ENCODE results near the gene LIMA1.
"Not testable (repeated sequence)": the region's sequence is repeated elsewhere in the genome, so short reads cannot be mapped to it uniquely, and the experiment has no call there.

LIMA1 gene

DNA sequence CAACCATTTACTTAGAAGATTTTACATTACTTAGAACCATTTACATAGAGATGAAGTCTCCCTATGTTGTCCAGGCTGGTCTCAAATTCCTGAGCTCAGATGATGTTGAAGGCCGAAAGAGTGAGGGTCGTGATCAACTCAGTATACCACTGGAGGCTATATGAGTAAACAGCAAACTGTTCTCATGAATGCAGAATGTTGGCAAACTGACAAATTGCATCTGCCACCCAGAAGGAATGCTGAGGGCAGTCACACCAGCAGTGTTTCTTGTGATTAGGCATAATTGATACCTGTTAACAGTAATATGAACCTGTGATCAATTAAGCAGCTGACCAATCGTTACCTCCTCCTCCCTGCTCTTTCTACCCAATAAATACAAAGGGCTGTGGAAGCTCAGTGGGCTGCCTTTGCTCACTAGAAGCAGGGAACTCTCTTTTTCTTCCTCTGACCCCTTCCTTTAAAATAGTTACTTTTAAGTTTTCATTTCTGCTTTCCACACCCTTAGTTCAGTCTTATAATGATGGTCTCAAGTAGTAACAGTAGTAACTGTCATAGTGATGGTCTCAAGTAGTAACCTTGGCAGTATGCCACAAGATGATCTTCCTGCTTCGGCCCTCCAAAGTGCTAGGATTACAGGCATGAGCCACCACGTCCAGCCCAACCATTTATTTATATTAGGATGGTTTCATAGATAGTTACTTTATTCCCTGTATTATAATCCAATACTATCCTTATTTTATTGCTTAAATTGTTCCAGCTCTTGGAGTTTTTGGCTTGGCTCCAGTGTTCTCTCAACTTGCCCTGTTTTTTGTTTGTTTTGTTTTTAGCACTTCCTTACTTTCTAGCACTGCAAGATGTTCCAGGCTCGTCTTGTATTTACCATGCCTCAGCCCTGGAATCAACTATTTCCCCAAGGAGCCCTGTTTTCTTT lies 25.8 kb downstream of the LIMA1 start:
- Histone ChIP-seq H3K4me3 (ENCODE audit: low read length) (no peak overlapping the region), H3K9me3 (ENCODE audit: control insufficient read depth, low read length) (no peaks in the 10 kb centered on the region), H3K36me3 (ENCODE audit: control insufficient read depth, insufficient read depth, low read length) (no peaks in the 10 kb centered on the region), H3K27me3 (ENCODE audit: control insufficient read depth, insufficient read depth, low read length) (no peaks in the 10 kb centered on the region), H3K9ac (ENCODE audit: low read length) (no peak overlapping the region), H3K4me1 (ENCODE audit: control insufficient read depth, insufficient read depth, low read length) (peaks cover 58% of the 10 kb centered on the region)

GRCh38 chr12:50256761-50257160 lies 26.6 kb downstream of the LIMA1 start:
- Histone ChIP-seq H3K27me3 (ENCODE audit: control insufficient read depth, insufficient read depth, low read length) (no peaks in the 10 kb centered on the region), H3K4me1 (ENCODE audit: control insufficient read depth, insufficient read depth, low read length) (peaks cover 65% of the 10 kb centered on the region)

GRCh38 chr12:50252977-50253602 lies 30.2 kb downstream of the LIMA1 start:
- H3K27me3 ChIP-seq (ENCODE audit: control insufficient read depth, insufficient read depth, low read length): no peaks in the 10 kb centered on the region
- no peak overlapping the region for H3K4me3 ChIP-seq (ENCODE audit: low read length)
- H3K36me3 ChIP-seq (ENCODE audit: control insufficient read depth, insufficient read depth, low read length): no peaks in the 10 kb centered on the region
- no peak overlapping the region for H3K9ac ChIP-seq (ENCODE audit: low read length)
- H3K9me3 ChIP-seq (ENCODE audit: control insufficient read depth, low read length): no peaks in the 10 kb centered on the region
- H3K4me1 ChIP-seq (ENCODE audit: control insufficient read depth, insufficient read depth, low read length): peaks cover 75% of the 10 kb centered on the region

More at GRCh38 chr12:50256761-50257160, 26.6 kb downstream of the LIMA1 start:
- Histone ChIP-seq H3K9ac (ENCODE audit: low read length) (no peak overlapping the region), H3K4me3 (ENCODE audit: low read length) (no peak overlapping the region), H3K9me3 (ENCODE audit: control insufficient read depth, low read length) (no peaks in the 10 kb centered on the region), H3K36me3 (ENCODE audit: control insufficient read depth, insufficient read depth, low read length) (no peaks in the 10 kb centered on the region)

DNA sequence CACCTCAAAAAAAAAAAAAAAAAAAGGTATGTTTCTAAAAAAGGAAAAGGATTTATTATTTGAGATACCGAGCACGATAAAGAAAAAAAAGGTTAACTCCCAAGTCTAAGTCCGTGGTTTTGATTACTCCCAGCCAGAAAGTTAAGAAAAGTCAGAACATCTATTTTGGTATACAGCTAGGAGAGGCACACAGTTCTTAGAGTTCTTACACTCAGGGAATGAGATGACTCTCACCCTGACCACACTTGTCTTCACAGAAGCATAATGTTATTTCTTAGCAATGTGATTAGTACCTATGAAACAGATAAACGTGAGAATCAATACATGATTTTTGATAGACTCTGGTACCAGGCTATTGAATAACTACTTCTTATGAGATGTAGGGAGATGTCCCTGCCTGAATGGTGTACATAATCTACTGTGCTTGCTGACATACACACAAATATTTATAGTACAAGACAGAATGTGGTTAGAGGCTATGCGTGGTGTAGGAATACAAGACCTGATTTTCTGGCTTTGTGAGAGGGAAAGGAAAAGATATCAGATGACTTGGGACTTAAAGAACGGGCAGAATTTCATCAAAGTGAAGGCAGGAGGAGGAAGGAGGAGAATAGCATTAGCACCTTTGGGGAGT lies 31.6 kb downstream of the LIMA1 start:
- H3K36me3 ChIP-seq (ENCODE audit: control insufficient read depth, insufficient read depth, low read length): no peaks in the 10 kb centered on the region
- H3K27me3 ChIP-seq (ENCODE audit: control insufficient read depth, insufficient read depth, low read length): no peaks in the 10 kb centered on the region
- H3K4me3 ChIP-seq (ENCODE audit: low read length): no peak overlapping the region
- peaks cover 74% of the 10 kb centered on the region for H3K4me1 ChIP-seq (ENCODE audit: control insufficient read depth, insufficient read depth, low read length)
- no peaks in the 10 kb centered on the region for H3K9me3 ChIP-seq (ENCODE audit: control insufficient read depth, low read length)
- H3K9ac ChIP-seq (ENCODE audit: low read length): peak overlapping the region; percentile 1

DNA sequence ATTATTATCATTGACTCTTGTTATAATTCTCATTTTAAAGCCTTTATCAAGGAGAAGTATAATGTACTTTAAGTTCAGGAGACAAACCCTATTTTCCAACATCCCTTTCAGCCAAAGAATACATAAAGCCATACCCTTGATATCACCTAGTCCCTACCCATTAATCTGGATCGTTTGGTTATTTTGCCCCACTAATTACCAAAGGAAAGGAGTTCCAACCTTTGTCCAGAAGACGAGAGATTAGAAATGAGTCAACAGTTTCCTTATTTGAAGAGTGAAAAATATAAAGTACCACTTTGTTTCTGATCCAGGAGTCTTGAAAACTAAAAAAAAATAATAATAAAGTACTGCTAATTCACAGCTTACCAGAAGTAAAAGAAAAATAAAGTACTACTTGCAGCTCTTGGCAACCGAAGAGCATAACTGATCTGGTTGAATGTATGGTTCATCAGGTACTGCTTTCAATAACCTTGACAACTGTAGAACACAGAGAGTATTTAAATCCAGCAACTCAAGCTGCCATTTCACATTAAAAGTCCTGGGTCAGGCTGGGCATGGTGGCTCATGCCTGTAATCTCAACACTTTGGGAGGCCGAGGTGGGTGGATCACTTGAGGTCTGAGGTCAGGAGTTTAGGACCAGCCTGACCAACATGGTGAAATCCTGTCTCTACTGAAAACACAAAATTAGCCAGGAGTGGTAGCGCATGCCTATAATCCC lies 33.7 kb downstream of the LIMA1 start:
- H3K9me3 ChIP-seq (ENCODE audit: control insufficient read depth, low read length): no peaks in the 10 kb centered on the region

GRCh38 chr12:50248883-50249282 lies 34.4 kb downstream of the LIMA1 start:
- no peaks in the 10 kb centered on the region for H3K9me3 ChIP-seq (ENCODE audit: control insufficient read depth, low read length)
- peaks cover 72% of the 10 kb centered on the region for H3K4me1 ChIP-seq (ENCODE audit: control insufficient read depth, insufficient read depth, low read length)
- no peak overlapping the region for H3K9ac ChIP-seq (ENCODE audit: low read length)
- H3K4me3 ChIP-seq (ENCODE audit: low read length): no peak overlapping the region
- H3K27me3 ChIP-seq (ENCODE audit: control insufficient read depth, insufficient read depth, low read length): no peaks in the 10 kb centered on the region
- no peaks in the 10 kb centered on the region for H3K36me3 ChIP-seq (ENCODE audit: control insufficient read depth, insufficient read depth, low read length)

More for the DNA sequence above, 33.7 kb downstream of the LIMA1 start:
- peaks cover 78% of the 10 kb centered on the region for H3K4me1 ChIP-seq (ENCODE audit: control insufficient read depth, insufficient read depth, low read length)
- no peak overlapping the region for H3K4me3 ChIP-seq (ENCODE audit: low read length)
- no peak overlapping the region for H3K9ac ChIP-seq (ENCODE audit: low read length)
- H3K27me3 ChIP-seq (ENCODE audit: control insufficient read depth, insufficient read depth, low read length): no peaks in the 10 kb centered on the region
- no peaks in the 10 kb centered on the region for H3K36me3 ChIP-seq (ENCODE audit: control insufficient read depth, insufficient read depth, low read length)

DNA sequence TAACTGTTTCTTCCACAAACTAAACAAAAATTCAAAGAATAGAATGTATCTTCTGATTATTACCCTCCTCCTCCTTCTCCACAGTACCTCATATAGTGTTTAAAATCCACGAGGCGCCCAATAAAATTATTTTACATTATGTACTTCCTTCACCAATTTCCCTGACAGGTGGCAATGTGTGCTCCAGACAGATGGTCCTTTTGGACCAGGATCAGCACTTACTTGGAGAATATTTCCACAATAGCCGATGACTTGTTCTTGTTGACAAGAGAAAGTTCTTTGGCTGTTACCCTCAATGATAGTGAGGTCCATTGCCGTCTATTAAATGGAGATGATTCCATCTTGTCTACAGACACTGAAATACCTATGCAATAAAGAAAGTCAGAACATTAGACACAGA lies 34.9 kb downstream of the LIMA1 start:
- Histone ChIP-seq H3K9ac (ENCODE audit: low read length) (no peak overlapping the region), H3K4me1 (ENCODE audit: control insufficient read depth, insufficient read depth, low read length) (peaks cover 67% of the 10 kb centered on the region), H3K36me3 (ENCODE audit: control insufficient read depth, insufficient read depth, low read length) (no peaks in the 10 kb centered on the region), H3K27me3 (ENCODE audit: control insufficient read depth, insufficient read depth, low read length) (no peaks in the 10 kb centered on the region), H3K9me3 (ENCODE audit: control insufficient read depth, low read length) (no peaks in the 10 kb centered on the region), H3K4me3 (ENCODE audit: low read length) (no peak overlapping the region)

- H3K27me3 ChIP-seq (ENCODE audit: control insufficient read depth, insufficient read depth, low read length); H3K36me3 ChIP-seq (ENCODE audit: control insufficient read depth, insufficient read depth, low read length); H3K9ac ChIP-seq (ENCODE audit: low read length); H3K9me3 ChIP-seq (ENCODE audit: control insufficient read depth, low read length); H3K4me3 ChIP-seq (ENCODE audit: low read length): not testable (repeated sequence)
- peaks cover 67% of the 10 kb centered on the region for H3K4me1 ChIP-seq (ENCODE audit: control insufficient read depth, insufficient read depth, low read length)
Observed at GRCh38 chr12:50247665-50248064, 35.7 kb downstream of the LIMA1 start.

DNA sequence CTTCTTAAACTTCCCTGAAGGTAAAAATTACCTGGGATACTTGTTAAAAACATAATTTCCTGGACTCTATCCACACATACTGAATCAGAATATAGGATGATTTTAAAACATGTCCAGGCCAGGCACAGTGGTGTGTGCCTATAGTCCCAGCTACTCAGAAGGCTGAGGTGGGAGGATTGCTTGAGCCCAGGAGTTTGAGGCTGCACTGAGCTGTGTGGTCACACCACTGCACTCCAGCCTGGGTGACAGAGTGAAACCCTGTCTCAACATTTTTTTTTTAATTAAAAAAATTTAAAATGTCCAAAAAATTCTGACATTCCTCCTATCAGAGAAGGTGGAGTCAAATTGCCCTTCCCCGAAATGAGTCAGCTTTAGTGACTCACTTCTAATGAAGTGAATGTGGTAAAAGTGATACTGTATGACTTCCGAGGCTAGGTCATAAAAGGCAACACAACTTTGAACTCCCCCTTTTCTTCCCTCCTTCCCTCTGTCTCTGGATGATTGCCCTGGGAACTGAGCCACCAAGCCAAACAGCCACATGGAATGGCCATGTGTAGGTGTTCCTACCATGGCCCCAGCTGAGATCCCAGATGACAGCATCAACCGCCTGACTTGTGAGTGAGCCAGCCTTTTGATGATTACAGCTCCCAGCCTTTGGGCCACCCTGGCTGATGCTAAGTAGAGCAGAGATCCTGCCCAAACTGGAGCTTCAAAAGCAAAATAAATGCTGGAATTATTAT lies 36.3 kb downstream of the LIMA1 start:
- H3K4me3 ChIP-seq (ENCODE audit: low read length): no peak overlapping the region
- H3K4me1 ChIP-seq (ENCODE audit: control insufficient read depth, insufficient read depth, low read length): peaks cover 68% of the 10 kb centered on the region
- H3K36me3 ChIP-seq (ENCODE audit: control insufficient read depth, insufficient read depth, low read length): no peaks in the 10 kb centered on the region
- peak overlapping the region; percentile 8 for H3K9ac ChIP-seq (ENCODE audit: low read length)
- no peaks in the 10 kb centered on the region for H3K9me3 ChIP-seq (ENCODE audit: control insufficient read depth, low read length)
- no peaks in the 10 kb centered on the region for H3K27me3 ChIP-seq (ENCODE audit: control insufficient read depth, insufficient read depth, low read length)

DNA sequence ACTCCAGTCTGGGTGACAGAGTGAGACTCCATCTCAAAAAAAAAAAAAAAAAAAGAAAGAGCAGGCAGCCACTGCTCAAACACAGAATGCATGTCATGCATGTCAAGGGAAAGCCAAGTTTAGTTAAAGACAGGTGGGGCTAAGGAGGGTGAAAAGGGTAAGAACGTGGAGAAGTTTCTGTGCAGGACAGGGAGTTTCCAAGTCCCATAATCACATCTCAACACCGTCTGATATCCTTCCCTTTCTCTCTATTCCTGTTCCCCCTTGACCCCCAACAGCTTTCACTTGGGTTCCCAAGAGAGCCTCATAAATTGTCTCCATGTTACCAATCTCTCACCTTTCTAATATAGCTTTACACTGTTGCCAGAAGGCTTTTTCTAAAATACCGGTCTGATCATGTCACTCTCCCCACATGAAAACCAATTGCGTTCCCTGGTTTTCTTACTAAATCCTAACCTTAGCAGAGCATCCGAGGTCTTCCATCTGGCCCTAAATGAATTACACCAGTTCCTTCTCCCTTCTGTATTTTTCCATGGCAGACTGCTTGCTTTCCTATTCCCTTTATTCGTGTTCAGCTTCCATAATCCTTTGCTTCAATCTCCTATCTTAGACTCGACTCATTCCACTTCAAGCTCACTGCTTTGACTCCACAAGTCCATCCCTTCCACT lies 37.0 kb downstream of the LIMA1 start:
- Histone ChIP-seq H3K36me3 (ENCODE audit: control insufficient read depth, insufficient read depth, low read length) (no peaks in the 10 kb centered on the region), H3K9ac (ENCODE audit: low read length) (peak overlapping the region; percentile 8), H3K9me3 (ENCODE audit: control insufficient read depth, low read length) (no peaks in the 10 kb centered on the region), H3K4me3 (ENCODE audit: low read length) (no peak overlapping the region), H3K4me1 (ENCODE audit: control insufficient read depth, insufficient read depth, low read length) (peaks cover 68% of the 10 kb centered on the region), H3K27me3 (ENCODE audit: control insufficient read depth, insufficient read depth, low read length) (no peaks in the 10 kb centered on the region)

DNA sequence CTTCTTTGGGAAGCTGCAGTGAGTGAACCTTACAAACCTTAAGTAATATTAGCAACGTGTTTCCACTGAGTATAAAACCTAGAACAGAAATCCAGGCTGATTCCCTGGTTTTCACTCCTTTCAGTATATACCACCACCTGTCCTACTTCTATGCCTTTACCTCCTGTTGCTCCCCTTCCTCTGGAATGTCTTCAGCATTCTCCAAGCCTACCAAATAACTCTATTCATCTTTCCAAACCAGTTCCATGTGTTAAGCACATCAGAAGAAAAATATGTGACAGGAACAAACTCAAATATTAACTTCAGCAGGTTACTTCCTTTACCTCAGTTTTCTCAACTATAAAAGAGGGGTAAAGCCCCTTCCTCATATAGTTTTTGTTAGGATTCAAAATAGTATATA lies 39.8 kb downstream of the LIMA1 start:
- Histone ChIP-seq H3K36me3 (ENCODE audit: control insufficient read depth, insufficient read depth, low read length) (peaks cover 4% of the 10 kb centered on the region), H3K4me3 (ENCODE audit: low read length) (no peak overlapping the region), H3K9me3 (ENCODE audit: control insufficient read depth, low read length) (no peaks in the 10 kb centered on the region), H3K4me1 (ENCODE audit: control insufficient read depth, insufficient read depth, low read length) (peaks cover 70% of the 10 kb centered on the region), H3K9ac (ENCODE audit: low read length) (no peak overlapping the region), H3K27me3 (ENCODE audit: control insufficient read depth, insufficient read depth, low read length) (no peaks in the 10 kb centered on the region)

Data from mucosa of stomach (tissue), 1 donor.